ENCODE measurements around the gene ERC1.
"Not testable (repeated sequence)": the region's sequence is repeated elsewhere in the genome, so short reads cannot be mapped to it uniquely, and the experiment has no call there.

The ERC1 gene

GRCh38 chr12:989751-990660 lies 1.0 kb upstream of the ERC1 start:
- DNase-seq (ENCODE audit: extremely low read depth, low read depth): peak; percentile 43
- peak overlapping the region; percentile 66 for H3K4me3 ChIP-seq (replicated peaks; ENCODE audit: low read depth, low read length)
- TF ChIP-seq CTCF (IDR thresholded peaks at IDR 0.05; ENCODE audit: low read depth, low read length, missing control alignments): no peak

- no peak for TF ChIP-seq CTCF (IDR thresholded peaks at IDR 0.05; ENCODE audit: low read depth, low read length, missing control alignments)
- DNase-seq (ENCODE audit: extremely low read depth, low read depth): no peak
- peak overlapping the region; percentile 66 for H3K4me3 ChIP-seq (replicated peaks; ENCODE audit: low read depth, low read length)
Observed at GRCh38 chr12:991350-992333, 619 bp downstream of the ERC1 start.

- H3K4me3 ChIP-seq (replicated peaks; ENCODE audit: low read depth, low read length): no peak overlapping the region
- DNase-seq (ENCODE audit: extremely low read depth, low read depth): no peak
- no peak for TF ChIP-seq CTCF (IDR thresholded peaks at IDR 0.05; ENCODE audit: low read depth, low read length, missing control alignments)
Observed at GRCh38 chr12:992647-993046, 1.6 kb downstream of the ERC1 start.

- no peak for DNase-seq (ENCODE audit: extremely low read depth, low read depth)
- no peak for TF ChIP-seq CTCF (IDR thresholded peaks at IDR 0.05; ENCODE audit: low read depth, low read length, missing control alignments)
- H3K4me3 ChIP-seq (replicated peaks; ENCODE audit: low read depth, low read length): no peak overlapping the region
Observed at GRCh38 chr12:996881-997280, 5.9 kb downstream of the ERC1 start.

GRCh38 chr12:997505-997904 lies 6.5 kb downstream of the ERC1 start:
- no peak for TF ChIP-seq CTCF (IDR thresholded peaks at IDR 0.05; ENCODE audit: low read depth, low read length, missing control alignments)
- no peak overlapping the region for H3K4me3 ChIP-seq (replicated peaks; ENCODE audit: low read depth, low read length)
- DNase-seq (ENCODE audit: extremely low read depth, low read depth): no peak

GRCh38 chr12:998020-998874 lies 7.2 kb downstream of the ERC1 start:
- no peak overlapping the region for H3K4me3 ChIP-seq (replicated peaks; ENCODE audit: low read depth, low read length)
- DNase-seq (ENCODE audit: extremely low read depth, low read depth): no peak
- TF ChIP-seq CTCF (IDR thresholded peaks at IDR 0.05; ENCODE audit: low read depth, low read length, missing control alignments): no peak

GRCh38 chr12:999736-1000135 lies 8.7 kb downstream of the ERC1 start:
- H3K4me3 ChIP-seq (replicated peaks; ENCODE audit: low read depth, low read length); DNase-seq (ENCODE audit: extremely low read depth, low read depth): not testable (repeated sequence)

Measured in HFF-Myc (cell line).